Vagina (tissue), 2 donors: ENCODE data around the gene ETS1. TPM values are rescaled to one million over a fixed set of nuclear protein-coding genes. Genes with fewer than 3 reads are reported as not detected.

ENCODE experiments used
- DNase-seq, 2 donors: peaks; one replicate each; pipeline ENCODE4 v3.0.0-alpha.2; 2017; ENCODE audit errors: extremely low spot score in 2 of 2
- H3K27ac ChIP-seq: fragments of 200-600 bp; sonication (generic); one replicate; pipeline ENCODE4 v1.5.1; 2019
- H3K27me3 ChIP-seq: fragments of 200-600 bp; sonication (generic); one replicate; pipeline ENCODE4 v1.5.1; 2019
- H3K36me3 ChIP-seq, 2 donors: fragments of 200-600 bp; sonication (generic); one replicate each; pipeline ENCODE4 v1.5.1; 2017 to 2019
- H3K4me1 ChIP-seq: fragments of 200-600 bp; sonication (generic); one replicate; pipeline ENCODE4 v1.5.1; 2019
- H3K4me3 ChIP-seq, 2 donors: fragments of 200-600 bp; sonication (generic); 1 replicate in 1 of 2; 2 replicates in 1 of 2; pipeline ENCODE4 v1.5.1; 2016 to 2019
- H3K9me3 ChIP-seq: fragments of 200-600 bp; sonication (generic); one replicate; pipeline ENCODE4 v1.5.1; 2019
- CTCF ChIP-seq, 3 experiments: fragments of 450-650 bp in 2 of 3; fragments of 200-600 bp in 1 of 3; sonication (generic) in 1 of 3; IDR thresholded peaks; one replicate each; pipeline ENCODE4 v1.5.1; 2017 to 2019; ENCODE audit warnings: antibody characterized with exemption in 3 of 3, mild to moderate bottlenecking in 2 of 3, moderate library complexity in 2 of 3
- POLR2A ChIP-seq, 2 donors: fragments of 450-650 bp; IDR thresholded peaks; one replicate each; pipeline ENCODE4 v1.6.1; 2017; ENCODE audit warnings: antibody characterized with exemption in 2 of 2, mild to moderate bottlenecking in 2 of 2, moderate library complexity in 2 of 2
- POLR2AphosphoS5 ChIP-seq, 2 donors: sonication (generic); formaldehyde crosslinking; IDR thresholded peaks; one replicate each; pipeline ENCODE4 v1.9.0; 2017; ENCODE audit warnings: antibody characterized with exemption in 2 of 2, mild to moderate bottlenecking in 2 of 2, low read depth in 1 of 2; ENCODE audit not compliant: insufficient read depth in 1 of 2
- intact Hi-C: fragments of 100-400 bp; cut with DNase I; formaldehyde crosslinking; loops from one replicate; pipeline ENCODE4 v1.15.1; 2023
- total RNA-seq: library from RNA; depleted of rRNA; stranded (reverse); fragments of >200 nt; gene quantifications from one replicate; pipeline ENCODE4 v1.2.3, GENCODE V29; 2016

ETS1 gene
- total RNA-seq, 1 donor from 2014 or later = 51.6 TPM

- Histone ChIP-seq H3K9me3 (no peaks in the 10 kb centered on the region), H3K36me3 (peaks cover 0 to 22% of the 10 kb centered on the region in 2 donors), H3K27me3 (no peaks in the 10 kb centered on the region), H3K4me3 (no peak overlapping the region), H3K4me1 (peaks cover 18% of the 10 kb centered on the region), H3K27ac (peak overlapping the region; percentile 53)
- TF ChIP-seq POLR2A (IDR thresholded peaks at IDR 0.05) = no peak
- TF ChIP-seq CTCF (IDR thresholded peaks at IDR 0.05) = no peak
- TF ChIP-seq POLR2AphosphoS5 (IDR thresholded peaks at IDR 0.05; ENCODE audit: insufficient read depth in 1 of 2, low read depth in 1 of 2) = no peak
- intact Hi-C loops = no loop called here
- DNase-seq = no peak
Observed at GRCh38 chr11:128457874-128458273, 129.5 kb downstream of the ETS1 start.

- no peak for DNase-seq
- TF ChIP-seq POLR2A (IDR thresholded peaks at IDR 0.05) (no peak), POLR2AphosphoS5 (IDR thresholded peaks at IDR 0.05; ENCODE audit: insufficient read depth in 1 of 2, low read depth in 1 of 2) (no peak), CTCF (IDR thresholded peaks at IDR 0.05) (no peak)
- H3K27me3 ChIP-seq = no peaks in the 10 kb centered on the region
- peaks cover 21% of the 10 kb centered on the region for H3K4me1 ChIP-seq
- no peaks in the 10 kb centered on the region for H3K9me3 ChIP-seq
- peaks cover 0 to 11% of the 10 kb centered on the region in 2 donors for H3K36me3 ChIP-seq
- intact Hi-C loops = no loop called here
- no peak overlapping the region for H3K4me3 ChIP-seq
- H3K27ac ChIP-seq = peak overlapping the region; percentile 53
Observed at GRCh38 chr11:128456566-128457268, 130.6 kb downstream of the ETS1 start.

GRCh38 chr11:128455766-128456165, 131.6 kb downstream of the ETS1 start:
- intact Hi-C loops = no loop called here
- H3K27ac ChIP-seq = no peak overlapping the region
- no peak overlapping the region for H3K4me3 ChIP-seq
- H3K36me3 ChIP-seq = peaks cover 0 to 3% of the 10 kb centered on the region in 2 donors
- H3K4me1 ChIP-seq = peaks cover 21% of the 10 kb centered on the region
- H3K27me3 ChIP-seq = no peaks in the 10 kb centered on the region
- H3K9me3 ChIP-seq = no peaks in the 10 kb centered on the region
- DNase-seq = no peak
- TF ChIP-seq POLR2A (IDR thresholded peaks at IDR 0.05) = no peak
- TF ChIP-seq CTCF (IDR thresholded peaks at IDR 0.05) = no peak
- no peak for TF ChIP-seq POLR2AphosphoS5 (IDR thresholded peaks at IDR 0.05; ENCODE audit: insufficient read depth in 1 of 2, low read depth in 1 of 2)

GRCh38 chr11:128453444-128454336, 133.7 kb downstream of the ETS1 start:
- TF ChIP-seq CTCF (IDR thresholded peaks at IDR 0.05) (no peak), POLR2AphosphoS5 (IDR thresholded peaks at IDR 0.05; ENCODE audit: insufficient read depth in 1 of 2, low read depth in 1 of 2) (peak in 1 of 2 donors; percentile 82), POLR2A (IDR thresholded peaks at IDR 0.05) (no peak)
- no peaks in the 10 kb centered on the region for H3K9me3 ChIP-seq
- peak overlapping the region; percentile 4 for H3K27ac ChIP-seq
- peaks cover 21% of the 10 kb centered on the region for H3K4me1 ChIP-seq
- H3K4me3 ChIP-seq = no peak overlapping the region
- no peaks in the 10 kb centered on the region for H3K36me3 ChIP-seq
- no peak for DNase-seq
- intact Hi-C loops = no loop called here
- H3K27me3 ChIP-seq = no peaks in the 10 kb centered on the region
